Smooth muscle cell (in vitro differentiated cells): ENCODE results near the gene TRPM2. TPM values are rescaled to one million over a fixed set of nuclear protein-coding genes. Genes with fewer than 3 reads are reported as not detected.

Experiments used
- DNase-seq: peaks from one replicate; lab custom pipeline; 2025; ENCODE audit not compliant: unreplicated experiment; lab: John Stamatoyannopoulos, UW
- H2AFZ ChIP-seq: fragments of 200-600 bp; sonication (generic); 2 replicates; pipeline ENCODE4 v1.6.0; 2016; ENCODE audit warnings: antibody characterized with exemption, low read depth, mild to moderate bottlenecking
- H3F3A ChIP-seq: fragments of 200-600 bp; sonication (generic); 2 replicates; pipeline ENCODE4 v1.6.0; 2017; ENCODE audit warnings: antibody characterized with exemption, low read depth
- H3K27ac ChIP-seq: fragments of 200-600 bp; sonication (generic); 2 replicates; pipeline ENCODE4 v1.5.1; 2016; ENCODE audit warnings: low read depth, mild to moderate bottlenecking
- H3K27me3 ChIP-seq: fragments of 200-600 bp; sonication (generic); 2 replicates; pipeline ENCODE4 v1.6.1; 2016; ENCODE audit warnings: low read depth, mild to moderate bottlenecking
- H3K36me3 ChIP-seq: fragments of 200-600 bp; sonication (generic); 2 replicates; pipeline ENCODE4 v1.5.1; 2016; ENCODE audit warnings: low read depth
- H3K4me1 ChIP-seq: fragments of 200-600 bp; sonication (generic); 2 replicates; pipeline ENCODE4 v1.5.1; 2016; ENCODE audit warnings: low read depth
- H3K4me2 ChIP-seq: fragments of 200-600 bp; sonication (generic); 2 replicates; pipeline ENCODE4 v1.6.0; 2016; ENCODE audit warnings: mild to moderate bottlenecking
- H3K4me3 ChIP-seq: fragments of 200-600 bp; sonication (generic); 2 replicates; pipeline ENCODE4 v1.5.1; 2016; ENCODE audit warnings: mild to moderate bottlenecking
- H3K79me2 ChIP-seq: fragments of 200-600 bp; sonication (generic); 2 replicates; pipeline ENCODE4 v1.6.0; 2016; ENCODE audit warnings: low read depth, mild to moderate bottlenecking
- H3K9ac ChIP-seq: fragments of 200-600 bp; sonication (generic); 2 replicates; pipeline ENCODE4 v1.6.0; 2016; ENCODE audit warnings: low read depth
- H3K9me3 ChIP-seq: fragments of 200-600 bp; sonication (generic); replicated peaks from 2 replicates; pipeline ENCODE4 v1.5.1; 2016; ENCODE audit warnings: low read depth
- H4K20me1 ChIP-seq: fragments of 200-600 bp; sonication (generic); 2 replicates; pipeline ENCODE4 v1.6.0; 2016; ENCODE audit warnings: low read depth
- WGBS: methylation state at CpG from one replicate; pipeline ENCODE4 v1.1.7; 2016; ENCODE audit warnings: low lambda C conversion rate; 5-methylcytosine and 5-hydroxymethylcytosine counted together
- polyA plus RNA-seq: library from polyadenylated mRNA; unstranded; fragments of >200 nt; fragmentation: Nextera tagmentation; extraction: Ambion mirVana; gene quantifications from 2 replicates; pipeline ENCODE4 v1.2.1, GENCODE V29; 2016
- total RNA-seq: library from RNA; depleted of rRNA; stranded (reverse); fragments of >200 nt; gene quantifications from 2 replicates; pipeline ENCODE4 v1.2.3, GENCODE V29; 2014
- TF ChIP-seq, protein P1 (sequence below): fragments of 200-600 bp; sonication (generic); IDR thresholded peaks from 2 replicates; pipeline ENCODE4 v1.5.1; 2017; ENCODE audit warnings: borderline replicate concordance, mild to moderate bottlenecking, antibody characterized with exemption; ENCODE audit not compliant: insufficient read depth, poor library complexity, severe bottlenecking

TRPM2 gene
- total and polyA plus RNA-seq, 2 experiments from 2014 or later: 0.31 TPM; not detected in 1

DNA sequence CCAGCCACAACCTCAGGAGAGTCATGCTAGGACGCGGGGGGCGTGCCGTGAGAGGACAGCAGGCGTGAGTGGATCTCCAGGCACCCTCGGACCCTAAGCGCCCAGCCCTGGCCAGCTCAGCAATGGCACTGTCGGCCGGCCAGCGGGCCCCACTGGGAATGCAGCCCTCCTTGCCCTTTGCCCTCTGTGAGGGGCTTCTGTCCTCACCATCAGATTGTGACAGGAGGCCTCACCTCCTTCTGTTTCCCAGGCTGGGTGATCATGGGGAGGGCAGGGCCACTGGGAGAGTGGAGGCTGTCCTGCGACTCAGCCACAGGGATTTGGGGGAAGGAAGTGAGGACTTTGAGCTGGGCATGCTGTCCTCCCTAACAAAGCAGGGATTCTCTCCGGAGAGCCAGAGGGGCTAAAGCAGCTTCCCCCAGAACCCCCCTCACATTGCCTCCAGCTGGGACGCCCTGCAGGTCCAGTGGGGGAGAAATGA lies 95.3 kb downstream of the TRPM2 start:
- H3K79me2 ChIP-seq: no peaks in the 10 kb centered on the region
- H2AFZ ChIP-seq: no peak overlapping the region
- H3K27ac ChIP-seq: no peak overlapping the region
- no peaks in the 10 kb centered on the region for H3F3A ChIP-seq
- H3K9me3 ChIP-seq: no peaks in the 10 kb centered on the region
- H3K9ac ChIP-seq: no peak overlapping the region
- H3K4me3 ChIP-seq: no peak overlapping the region
- H3K36me3 ChIP-seq: no peaks in the 10 kb centered on the region
- TF ChIP-seq, protein P1, sequence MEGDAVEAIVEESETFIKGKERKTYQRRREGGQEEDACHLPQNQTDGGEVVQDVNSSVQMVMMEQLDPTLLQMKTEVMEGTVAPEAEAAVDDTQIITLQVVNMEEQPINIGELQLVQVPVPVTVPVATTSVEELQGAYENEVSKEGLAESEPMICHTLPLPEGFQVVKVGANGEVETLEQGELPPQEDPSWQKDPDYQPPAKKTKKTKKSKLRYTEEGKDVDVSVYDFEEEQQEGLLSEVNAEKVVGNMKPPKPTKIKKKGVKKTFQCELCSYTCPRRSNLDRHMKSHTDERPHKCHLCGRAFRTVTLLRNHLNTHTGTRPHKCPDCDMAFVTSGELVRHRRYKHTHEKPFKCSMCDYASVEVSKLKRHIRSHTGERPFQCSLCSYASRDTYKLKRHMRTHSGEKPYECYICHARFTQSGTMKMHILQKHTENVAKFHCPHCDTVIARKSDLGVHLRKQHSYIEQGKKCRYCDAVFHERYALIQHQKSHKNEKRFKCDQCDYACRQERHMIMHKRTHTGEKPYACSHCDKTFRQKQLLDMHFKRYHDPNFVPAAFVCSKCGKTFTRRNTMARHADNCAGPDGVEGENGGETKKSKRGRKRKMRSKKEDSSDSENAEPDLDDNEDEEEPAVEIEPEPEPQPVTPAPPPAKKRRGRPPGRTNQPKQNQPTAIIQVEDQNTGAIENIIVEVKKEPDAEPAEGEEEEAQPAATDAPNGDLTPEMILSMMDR: no peak
- WGBS: 87% methylated on average over 13 of the region's 13 CpGs
- no peak overlapping the region for H3K4me2 ChIP-seq
- no peak for DNase-seq
- no peaks in the 10 kb centered on the region for H4K20me1 ChIP-seq
- no peaks in the 10 kb centered on the region for H3K27me3 ChIP-seq
- no peaks in the 10 kb centered on the region for H3K4me1 ChIP-seq

DNA sequence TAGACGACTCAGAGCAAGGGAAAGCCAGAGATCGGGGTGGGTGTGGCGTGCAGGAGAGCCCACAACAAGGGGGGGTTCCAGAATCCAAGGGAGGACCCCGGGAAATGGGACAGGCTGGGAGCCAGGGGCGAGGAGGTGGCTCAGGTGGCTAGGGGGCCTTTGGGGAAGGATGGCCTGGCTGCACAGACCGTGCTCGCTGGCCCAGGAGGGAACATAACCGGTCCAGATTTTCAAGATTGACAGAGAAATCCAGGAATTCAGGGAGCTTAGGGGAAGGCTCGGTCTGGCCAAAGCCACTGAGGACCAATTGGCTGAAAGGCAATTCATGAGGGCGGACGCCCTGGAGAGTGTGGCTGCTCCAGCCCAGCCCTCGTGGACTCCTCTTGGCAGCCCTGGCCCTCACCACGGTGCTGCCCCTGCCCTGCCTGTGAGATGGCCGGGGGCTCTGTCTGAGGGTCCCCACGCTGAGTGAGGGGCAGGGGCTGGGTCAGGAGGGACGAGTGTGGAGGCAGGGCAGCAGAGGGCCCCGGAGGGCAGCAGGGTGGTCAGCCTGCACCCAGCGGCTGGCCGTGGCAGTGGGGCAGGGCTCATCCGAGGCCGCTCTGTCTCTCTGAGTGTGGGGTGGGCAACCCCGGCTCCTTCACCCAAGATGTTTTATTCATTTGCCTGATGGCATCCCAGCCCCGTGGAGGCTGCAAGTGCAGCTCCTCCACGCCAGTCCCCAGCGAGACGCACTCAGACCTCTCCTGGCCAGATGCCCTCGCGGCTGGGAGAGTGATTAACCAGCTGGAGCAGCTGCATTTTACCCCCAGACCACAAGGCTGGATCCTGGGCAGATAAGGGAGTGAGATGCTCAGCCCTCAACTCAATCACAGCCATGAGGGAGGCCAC lies 96.3 kb downstream of the TRPM2 start:
- Histone ChIP-seq H3K4me1 (no peaks in the 10 kb centered on the region), H3K36me3 (no peaks in the 10 kb centered on the region), H3K4me3 (no peak overlapping the region), H4K20me1 (no peaks in the 10 kb centered on the region), H3F3A (peaks cover 7% of the 10 kb centered on the region), H3K27me3 (no peaks in the 10 kb centered on the region), H3K27ac (no peak overlapping the region), H2AFZ (no peak overlapping the region), H3K79me2 (no peaks in the 10 kb centered on the region), H3K4me2 (no peak overlapping the region), H3K9ac (no peak overlapping the region), H3K9me3 (no peaks in the 10 kb centered on the region)
- TF ChIP-seq, protein P1: no peak
- 76% methylated on average over 28 of the region's 28 CpGs for WGBS
- DNase-seq: no peak

DNA sequence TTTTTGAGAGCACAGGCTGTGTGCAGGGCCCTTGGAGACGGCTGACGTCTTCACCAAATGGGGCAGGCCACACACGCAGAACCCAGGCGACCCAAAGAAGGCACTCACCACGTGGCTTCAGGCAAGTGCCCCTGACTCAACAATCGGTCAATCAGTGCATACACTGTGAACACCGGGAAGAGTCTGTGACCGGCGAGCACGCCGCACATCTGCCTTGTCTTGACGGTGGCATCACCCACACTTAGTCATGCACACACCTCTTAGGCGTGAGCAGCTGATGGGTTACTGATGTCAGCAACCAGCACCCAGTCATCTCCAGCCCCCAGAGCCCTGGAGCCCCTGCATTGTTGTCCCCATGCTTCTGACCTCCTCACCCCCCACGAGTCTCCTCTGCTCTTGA lies 97.0 kb downstream of the TRPM2 start:
- H3K36me3 ChIP-seq: no peaks in the 10 kb centered on the region
- no peaks in the 10 kb centered on the region for H3K9me3 ChIP-seq
- H3K27ac ChIP-seq: no peak overlapping the region
- peaks cover 8% of the 10 kb centered on the region for H3F3A ChIP-seq
- H3K9ac ChIP-seq: no peak overlapping the region
- H3K4me3 ChIP-seq: no peak overlapping the region
- H3K4me2 ChIP-seq: no peak overlapping the region
- no peaks in the 10 kb centered on the region for H3K27me3 ChIP-seq
- H4K20me1 ChIP-seq: no peaks in the 10 kb centered on the region
- 77% methylated on average over 14 of the region's 14 CpGs for WGBS
- no peak overlapping the region for H2AFZ ChIP-seq
- no peak for DNase-seq
- no peaks in the 10 kb centered on the region for H3K4me1 ChIP-seq
- TF ChIP-seq, protein P1: no peak
- H3K79me2 ChIP-seq: no peaks in the 10 kb centered on the region

DNA sequence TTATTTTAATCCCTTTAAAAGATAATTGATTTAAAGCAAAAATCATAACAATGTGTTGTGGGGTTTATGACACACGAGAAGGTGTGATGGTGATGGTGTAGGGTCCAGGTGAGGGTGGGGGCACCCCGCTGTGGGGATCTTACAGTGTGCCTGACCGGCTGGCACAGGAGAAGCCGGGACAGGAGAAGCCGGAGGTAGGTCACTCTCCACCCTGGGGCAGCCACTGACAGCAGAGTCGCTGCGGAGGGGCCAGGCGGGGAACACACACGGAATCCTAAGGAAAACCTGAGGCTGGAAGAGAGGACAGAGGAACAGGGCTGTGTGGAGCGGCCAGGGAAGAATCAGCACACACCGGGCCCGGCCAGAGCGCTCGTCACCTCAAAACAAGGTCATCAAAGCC lies 97.6 kb downstream of the TRPM2 start:
- H3K4me3 ChIP-seq: no peak overlapping the region
- H3K9ac ChIP-seq: no peak overlapping the region
- no peaks in the 10 kb centered on the region for H3K4me1 ChIP-seq
- no peaks in the 10 kb centered on the region for H4K20me1 ChIP-seq
- H3K27ac ChIP-seq: no peak overlapping the region
- no peaks in the 10 kb centered on the region for H3K27me3 ChIP-seq
- H3K9me3 ChIP-seq: no peaks in the 10 kb centered on the region
- peaks cover 8% of the 10 kb centered on the region for H3F3A ChIP-seq
- H3K36me3 ChIP-seq: no peaks in the 10 kb centered on the region
- 96% methylated on average over 14 of the region's 14 CpGs for WGBS
- DNase-seq: no peak
- no peaks in the 10 kb centered on the region for H3K79me2 ChIP-seq
- TF ChIP-seq, protein P1: no peak
- no peak overlapping the region for H2AFZ ChIP-seq
- no peak overlapping the region for H3K4me2 ChIP-seq
